ENCODE results near the gene SRRM1. TPM values are rescaled to one million over a fixed set of nuclear protein-coding genes. Genes with fewer than 3 reads are reported as not detected.

Gene SRRM1
- total and polyA plus RNA-seq, 2 of the 8 experiments (the other 6 are each of a cell fraction or from before 2014, with no cell fraction given) = 77.1 to 255 TPM

DNA sequence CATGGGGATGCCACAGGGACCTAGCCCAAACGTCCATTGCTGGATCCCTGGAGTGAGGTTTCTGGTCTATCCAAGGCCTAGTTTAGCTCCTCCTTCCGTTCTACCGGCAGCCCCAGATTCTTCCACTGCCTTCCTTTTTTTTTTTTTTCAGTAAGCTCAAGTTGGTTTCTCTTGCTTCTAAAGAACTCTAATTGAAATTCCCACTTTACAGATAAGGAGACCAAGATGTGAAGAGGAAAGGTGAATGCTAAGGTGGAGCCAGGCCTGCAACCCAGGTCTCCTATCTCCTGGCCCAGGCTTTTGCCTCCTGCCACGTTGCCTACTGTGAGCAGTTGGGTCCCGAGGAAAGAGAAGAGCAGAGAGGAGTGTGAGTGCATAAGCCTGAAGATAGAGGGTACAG lies 70.6 kb downstream of the SRRM1 start:
- no peak overlapping the region for H3K9ac ChIP-seq (replicated peaks in 1 of 4; ENCODE audit: extremely low read depth in 1 of 4, low read depth in 3 of 4, low read length in 3 of 4)
- H3K4me1 ChIP-seq (replicated peaks in 1 of 4; ENCODE audit: control insufficient read depth in 3 of 4, insufficient read depth in 4 of 4, low read length in 3 of 4) = no peaks in the 10 kb centered on the region
- no peak overlapping the region for H4K8ac ChIP-seq (ENCODE audit: extremely low read depth, insufficient read depth, low read length)
- H3K23me2 ChIP-seq (ENCODE audit: low read depth, low read length) = no peaks in the 10 kb centered on the region
- no peaks in the 10 kb centered on the region for H4K20me1 ChIP-seq (replicated peaks in 1 of 2; ENCODE audit: control insufficient read depth in 1 of 2, insufficient read depth in 2 of 2, low read length in 2 of 2)
- no peak overlapping the region for H2BK20ac ChIP-seq (ENCODE audit: low read length)
- H3K23ac ChIP-seq (ENCODE audit: insufficient read length) = no peak overlapping the region
- FAIRE-seq (no peak), DNase-seq (ENCODE audit: low read depth in 1 of 2, low spot score in 2 of 2) (no peak)
- no peaks in the 10 kb centered on the region for H3K79me1 ChIP-seq (ENCODE audit: low read depth, low read length)
- H4K91ac ChIP-seq (replicated peaks; ENCODE audit: insufficient read length, low read length) = no peak overlapping the region
- H3K79me2 ChIP-seq (ENCODE audit: control insufficient read depth in 1 of 2, insufficient read depth in 2 of 2, low read length in 2 of 2) = no peaks in the 10 kb centered on the region
- WGBS, 2 experiments (ENCODE audit: extremely low coverage in 1 of 2, insufficient coverage in 1 of 2, insufficient read length in 1 of 2, insufficient replicate concordance in 2 of 2, low coverage in 1 of 2, low lambda C conversion rate in 2 of 2, missing lambda C conversion rate in 1 of 2) = 76% methylated on average over 5 of the region's 5 CpGs; no CpG with 5 or more reads in 1 of the 2 experiments
- no peak overlapping the region for H2BK120ac ChIP-seq (replicated peaks; ENCODE audit: low read depth, low read length)
- no peak overlapping the region for H3K18ac ChIP-seq (ENCODE audit: extremely low read depth, low read length)
- H2BK5ac ChIP-seq (ENCODE audit: low read depth, low read length) = no peak overlapping the region
- no peak overlapping the region for H3K27ac ChIP-seq (ENCODE audit: low read depth, low read length)
- no peak overlapping the region for H3K14ac ChIP-seq (ENCODE audit: insufficient read length)
- no peak overlapping the region for H2AK5ac ChIP-seq (ENCODE audit: low read depth, low read length)
- ChIA-PET CTCF (ENCODE audit: partially characterized antibody) (interaction anchor here (0.6 to 1.5 kb wide), 5 partner anchors 11 to 222 kb away, joined by 3 to 9 read pairs (median 5); no protein-coding TSS in a partner anchor), POLR2A (ENCODE audit: partially characterized antibody) (interaction anchor here (0.6 kb wide), 3 partner anchors 8 to 51 kb away, joined by 3 to 4 read pairs (median 3); no protein-coding TSS in a partner anchor)
- H3K4ac ChIP-seq (replicated peaks; ENCODE audit: insufficient read length, low read depth, low read length) = no peak overlapping the region
- no peak overlapping the region for H3K56ac ChIP-seq (replicated peaks; ENCODE audit: insufficient read length, low read depth, low read length)
- no peaks in the 10 kb centered on the region for H3K27me3 ChIP-seq (replicated peaks in 1 of 4; ENCODE audit: control insufficient read depth in 3 of 4, extremely low read depth in 1 of 4, insufficient read depth in 3 of 4, low read length in 3 of 4)
- H4K5ac ChIP-seq (ENCODE audit: insufficient read length, low read depth, low read length) = no peak overlapping the region
- no peaks in the 10 kb centered on the region for H3K9me3 ChIP-seq (ENCODE audit: insufficient read depth in 2 of 2, low read depth in 1 of 2, low read length in 1 of 2)
- H2BK15ac ChIP-seq (ENCODE audit: low read length) = no peak overlapping the region
- H3K4me3 ChIP-seq (ENCODE audit: extremely low read depth in 1 of 4, insufficient read depth in 2 of 4, low read depth in 3 of 4, low read length in 4 of 4) = no peak overlapping the region
- H3K36me3 ChIP-seq (ENCODE audit: control insufficient read depth in 2 of 4, insufficient read depth in 4 of 4, low read length in 3 of 4) = no peaks in the 10 kb centered on the region
- no peak overlapping the region for H2BK12ac ChIP-seq (ENCODE audit: low read depth, low read length)
- no peak overlapping the region for H2AFZ ChIP-seq (ENCODE audit: low read length)
- H3K4me2 ChIP-seq (ENCODE audit: insufficient read depth in 1 of 2, low read depth in 2 of 2, low read length in 2 of 2) = no peak overlapping the region
- TF ChIP-seq POU5F1 (IDR thresholded peaks at IDR 0.05; ENCODE audit: low read depth, low read length) (no peak), EGR1 (IDR thresholded peaks at IDR 0.05; ENCODE audit: borderline replicate concordance, low read depth, low read length) (no peak)

Measured in H1 (cell line).